NB4 (cell line): Measurements from ENCODE around the gene TNRC6A.

Experiments
- CTCF ChIP-seq: IDR thresholded peaks from one replicate; pipeline ENCODE4 v1.5.1; 2012; ENCODE audit warnings: low read depth, low read length
- MYC ChIP-seq: IDR thresholded peaks from 2 replicates; pipeline ENCODE4 v1.6.1; 2011; ENCODE audit warnings: low read depth, low read length
- POLR2A ChIP-seq: IDR thresholded peaks from 2 replicates; pipeline ENCODE4 v1.6.1; 2011; ENCODE audit warnings: mild to moderate bottlenecking; ENCODE audit not compliant: insufficient read length; ENCODE audit errors: extremely low read depth

- TF ChIP-seq POLR2A: no peak
- TF ChIP-seq CTCF: no peak
- no peak for TF ChIP-seq MYC
Measured at GRCh38 chr16:24745391-24745790, 15.9 kb downstream of the TNRC6A start.
